NCI-H510A (cell line): ENCODE measurements around the gene ITFG1.
"Not testable (repeated sequence)": the region's sequence is repeated elsewhere in the genome, so short reads cannot be mapped to it uniquely, and the experiment has no call there.

ENCODE experiments used
- DNase-seq: peaks from one replicate; lab custom pipeline; 2025; lab: John Stamatoyannopoulos, UW

ITFG1 gene

DNA sequence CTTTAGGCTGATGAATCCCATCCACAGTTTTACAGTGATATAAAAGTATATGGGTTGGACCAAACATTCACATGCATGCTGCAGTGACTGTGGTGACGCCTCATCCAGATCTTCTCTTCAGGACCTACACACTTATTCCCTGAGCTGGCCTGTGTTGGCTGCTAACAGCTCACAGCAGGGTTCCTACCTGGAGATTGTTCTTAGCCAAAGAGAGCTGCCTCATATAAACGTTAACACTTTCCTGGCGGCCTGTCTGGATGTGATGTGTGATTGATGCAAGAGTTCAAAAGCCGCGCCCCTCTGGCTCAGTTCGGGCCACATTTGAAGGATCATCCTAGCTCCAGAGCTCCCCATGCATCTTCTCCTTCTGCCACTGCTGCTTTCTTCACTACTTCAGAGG lies 224.1 kb downstream of the ITFG1 start:
- no peak for DNase-seq

DNA sequence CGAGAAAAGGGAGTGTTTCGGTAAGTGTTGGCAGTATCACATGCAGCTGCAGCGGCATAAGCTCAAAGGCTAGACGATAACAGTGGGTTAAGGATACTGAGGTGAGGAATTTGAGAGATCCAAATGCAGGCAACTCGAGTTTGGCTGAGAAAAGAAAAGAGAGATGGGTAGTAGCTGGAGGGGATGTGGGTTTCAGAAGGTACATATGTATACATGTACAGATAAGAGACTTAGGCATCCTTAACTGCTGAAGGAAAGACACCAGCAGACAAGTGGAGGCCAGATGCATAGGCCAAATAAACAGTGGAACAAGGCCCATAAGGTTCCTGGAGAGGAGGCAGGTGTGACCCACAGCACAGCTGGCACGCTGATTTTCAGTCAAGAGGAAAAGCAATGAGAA lies 230.6 kb downstream of the ITFG1 start:
- DNase-seq: no peak

DNA sequence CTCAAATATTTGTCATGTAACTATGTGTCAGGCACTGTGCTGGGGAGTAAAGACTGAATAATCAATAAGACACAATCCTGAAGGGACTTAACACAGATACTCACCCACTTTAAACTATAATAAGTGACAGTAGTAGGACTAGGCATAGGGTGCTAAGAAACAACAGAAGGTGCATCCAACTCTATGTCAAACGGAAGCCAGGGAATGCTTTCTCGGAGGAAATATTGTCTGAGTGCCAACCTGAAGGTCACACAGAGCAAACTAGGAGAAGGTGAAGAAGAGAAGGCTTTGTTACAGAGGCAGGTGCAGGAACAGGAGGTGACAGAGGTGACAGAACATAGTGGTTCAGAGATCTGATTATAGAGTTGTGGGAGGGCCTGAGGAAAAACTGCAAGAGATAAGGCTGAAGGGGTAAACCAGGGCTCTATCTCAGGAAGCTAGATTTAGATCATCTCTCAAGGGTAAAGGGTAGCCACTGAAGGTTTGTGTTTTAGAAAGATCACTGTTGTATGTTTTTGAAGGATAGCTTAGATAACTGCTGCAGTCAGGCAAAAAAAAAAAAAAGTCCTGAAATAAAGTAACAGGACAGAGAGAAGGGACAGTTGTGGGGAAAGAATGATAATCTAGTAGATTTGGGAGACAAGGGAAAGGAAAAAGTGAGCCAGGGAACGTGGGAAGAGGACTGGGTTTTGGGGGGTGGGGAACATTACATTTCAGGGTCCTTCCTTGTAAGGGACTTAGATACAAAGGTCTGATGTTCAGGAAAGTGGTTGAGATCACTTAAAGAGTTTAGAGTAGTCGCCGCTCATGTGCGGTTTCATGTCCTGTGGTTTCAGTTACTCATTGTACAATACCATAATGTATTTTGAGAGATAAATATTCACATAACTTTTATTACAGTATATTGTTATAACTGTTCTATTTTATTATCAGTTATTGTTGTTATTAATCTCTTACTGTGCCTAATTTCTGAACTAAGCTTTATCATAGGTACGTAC lies 231.5 kb downstream of the ITFG1 start:
- DNase-seq: no peak

DNA sequence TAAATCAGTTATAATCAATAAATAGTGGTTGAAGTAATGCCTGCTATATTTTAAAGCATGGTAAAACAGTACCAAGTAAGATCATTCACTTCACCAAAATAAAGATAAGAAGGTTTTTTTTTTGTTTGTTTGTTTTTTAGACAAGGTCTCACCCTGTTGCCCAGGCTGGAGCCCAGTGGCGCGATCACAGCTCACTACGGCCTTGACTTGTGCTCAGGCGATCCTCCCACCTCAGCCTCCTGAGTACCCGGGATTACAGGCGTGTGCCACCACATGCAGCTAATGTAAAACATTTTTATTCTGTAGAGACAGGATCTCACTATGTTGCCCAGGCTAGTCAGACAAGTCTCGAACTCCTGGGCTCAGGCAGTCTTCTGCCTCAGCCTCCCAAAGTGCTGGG lies 232.6 kb downstream of the ITFG1 start:
- no peak for DNase-seq

DNA sequence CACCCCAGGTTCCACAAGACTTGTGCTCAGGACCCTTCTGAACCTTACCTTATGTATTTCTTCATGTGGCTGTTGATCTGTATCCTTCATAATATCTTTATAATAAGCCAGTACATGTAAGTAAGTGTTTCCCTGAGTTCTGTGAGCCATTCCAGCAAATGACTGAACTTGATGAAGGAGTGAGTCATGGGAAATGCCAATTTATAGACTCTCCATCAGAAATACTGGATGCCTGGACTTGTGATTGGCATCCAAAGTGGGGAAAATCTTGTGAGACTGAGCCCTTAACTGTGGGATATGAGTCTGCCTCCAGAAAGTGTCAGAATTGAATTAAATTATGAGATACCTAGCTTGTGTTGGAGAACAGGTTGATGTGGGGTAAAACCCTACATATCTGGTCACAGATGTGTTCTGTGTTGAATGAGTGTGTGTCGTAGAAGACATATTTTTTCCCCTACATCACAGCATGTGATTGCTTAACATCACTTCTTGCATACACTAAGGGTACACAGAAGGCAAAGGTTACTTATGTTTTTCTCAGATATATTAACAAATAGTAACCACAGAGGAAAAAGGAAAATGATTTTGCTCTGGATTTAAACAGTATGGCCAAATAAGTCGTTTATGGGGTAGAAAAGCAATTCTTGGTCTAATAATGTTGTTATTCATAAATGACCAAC lies 247.0 kb downstream of the ITFG1 start:
- no peak for DNase-seq

DNA sequence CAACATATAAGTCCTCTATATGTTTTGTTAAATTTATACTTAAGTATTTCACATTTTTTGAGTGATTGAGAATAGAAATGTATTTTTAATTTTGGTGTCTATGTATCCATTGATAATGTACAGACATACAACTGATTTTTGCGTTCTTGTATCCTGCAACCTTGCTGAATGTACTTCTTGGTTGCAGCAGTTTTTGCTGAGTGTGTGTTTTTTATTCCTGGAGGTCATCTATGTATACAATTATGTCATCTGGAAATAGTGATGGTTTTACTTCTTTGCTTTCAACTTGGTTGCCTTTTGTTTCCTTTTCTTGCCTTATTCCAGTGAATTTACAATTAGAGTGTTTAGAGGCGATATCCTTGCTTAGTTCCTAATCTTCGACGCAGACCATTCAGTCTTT lies 249.6 kb downstream of the ITFG1 start:
- DNase-seq: no peak

DNA sequence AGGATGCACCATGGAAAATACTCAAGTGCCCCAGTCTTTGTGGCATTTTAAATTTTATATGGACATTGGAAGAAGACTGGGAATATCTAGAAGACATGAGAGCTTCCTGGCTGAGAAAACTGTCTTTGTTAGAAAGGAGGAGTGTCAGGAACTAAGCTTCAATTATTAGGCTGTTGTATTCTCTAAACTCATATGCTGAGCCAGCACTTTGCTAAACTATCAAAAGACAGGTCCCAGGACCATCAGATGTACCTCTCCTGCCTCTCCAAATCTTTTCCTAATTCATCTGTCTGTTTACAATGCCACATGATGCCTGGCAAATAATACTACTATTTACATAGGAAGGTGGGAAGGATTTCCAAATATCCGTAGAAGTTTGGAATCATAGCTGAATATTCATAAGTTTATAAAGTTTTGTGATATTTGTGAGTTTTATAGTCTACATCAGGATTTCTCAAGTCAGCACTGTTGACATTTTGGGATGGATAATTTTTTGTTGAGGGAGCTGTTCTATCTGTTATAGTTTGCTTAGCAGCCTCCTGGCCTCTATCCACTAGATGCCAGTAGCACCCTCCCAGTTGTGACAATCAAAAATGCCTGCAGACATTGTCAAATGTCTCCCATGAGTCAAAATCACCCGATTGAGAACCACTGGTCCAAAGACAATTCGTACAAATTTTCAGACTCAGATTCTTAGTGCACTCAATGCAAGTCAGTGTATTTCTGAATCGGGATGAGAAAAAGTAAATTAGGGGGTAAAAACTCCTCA lies 255.9 kb downstream of the ITFG1 start:
- DNase-seq: no peak

DNA sequence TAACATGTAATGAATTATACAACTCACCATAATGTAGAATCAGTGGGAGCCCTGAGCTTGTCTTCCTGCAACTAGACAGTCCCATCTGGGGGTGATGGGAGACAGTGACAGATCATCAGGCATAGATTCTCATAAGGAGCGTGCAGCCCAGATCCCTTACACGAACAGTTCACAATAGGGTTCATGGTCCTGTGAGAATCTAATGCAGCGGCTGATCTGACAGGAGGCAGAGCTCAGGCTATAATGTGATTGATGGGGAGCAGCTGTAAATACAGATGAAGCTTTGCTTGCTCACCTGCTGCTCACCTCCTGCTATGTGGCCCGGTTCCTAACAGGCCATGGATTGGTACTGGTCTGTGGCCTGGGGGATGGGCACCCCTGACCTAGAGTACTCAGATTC lies 257.4 kb downstream of the ITFG1 start:
- peak; percentile 86 for DNase-seq

DNA sequence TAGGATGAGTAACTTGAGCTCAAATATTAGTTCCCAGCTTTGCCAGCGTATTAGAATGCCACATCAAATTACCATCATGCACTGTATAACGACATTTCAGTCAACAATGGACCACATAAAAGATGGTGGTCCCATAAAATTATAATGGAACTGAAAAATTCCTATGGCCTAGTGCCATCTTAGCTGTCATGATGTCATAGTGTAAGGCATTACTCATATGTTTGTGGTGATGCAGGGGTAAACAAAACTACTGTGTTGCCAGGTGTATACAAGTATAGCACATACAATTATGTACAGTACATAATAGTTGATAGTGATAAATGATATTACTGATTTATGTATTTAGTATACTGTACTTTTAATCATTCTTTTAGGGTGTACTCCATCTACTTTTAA lies 262.7 kb downstream of the ITFG1 start:
- no peak for DNase-seq

DNA sequence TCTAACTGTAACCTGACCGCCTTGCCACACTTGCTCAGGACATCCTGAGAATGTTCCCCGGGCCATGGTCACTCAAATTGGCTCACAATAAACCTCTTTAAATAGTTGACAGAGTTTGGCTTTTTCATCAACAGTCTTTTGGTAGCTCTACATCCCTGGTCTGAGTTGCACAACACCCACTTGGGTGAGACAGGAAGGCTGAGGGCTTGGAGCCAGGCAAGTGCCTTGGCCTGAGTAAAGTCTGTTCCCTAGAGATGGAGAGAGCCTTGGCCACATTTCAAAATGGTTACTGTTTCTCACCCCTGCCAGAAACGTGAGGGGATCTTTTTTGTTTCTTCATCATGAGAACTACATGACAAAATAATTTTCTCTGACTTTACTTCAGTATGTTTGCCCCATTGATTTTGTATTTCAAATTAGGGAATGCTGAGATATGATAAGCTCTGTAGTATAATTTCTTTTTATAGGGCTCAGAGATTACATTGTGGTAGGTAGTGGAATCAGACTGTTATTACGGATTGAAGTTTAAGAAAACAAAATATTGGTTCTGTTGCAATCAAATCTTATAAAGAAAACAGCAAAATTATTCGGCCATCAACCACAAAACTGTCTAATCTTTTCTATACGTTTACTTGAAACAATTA lies 263.2 kb downstream of the ITFG1 start:
- DNase-seq: no peak

DNA sequence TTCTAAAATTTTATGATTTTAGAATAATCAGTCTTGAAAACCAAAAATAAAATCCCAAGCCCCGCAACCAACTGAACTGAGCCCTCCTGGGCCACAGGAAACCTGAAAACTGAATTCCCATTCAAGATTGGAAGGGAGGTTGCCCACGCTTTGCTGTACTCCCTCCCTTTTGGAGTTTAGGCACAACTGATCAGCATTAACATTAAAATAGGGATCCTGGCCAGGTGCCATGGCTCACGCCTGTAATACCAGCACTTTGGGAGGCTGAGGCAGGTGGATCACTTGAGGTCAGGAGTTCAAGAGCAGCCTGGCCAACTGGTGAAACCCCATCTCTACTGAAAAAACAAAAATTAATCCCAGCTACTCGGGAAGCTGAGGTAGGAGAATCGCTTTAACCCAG lies 264.4 kb downstream of the ITFG1 start:
- DNase-seq: no peak

DNA sequence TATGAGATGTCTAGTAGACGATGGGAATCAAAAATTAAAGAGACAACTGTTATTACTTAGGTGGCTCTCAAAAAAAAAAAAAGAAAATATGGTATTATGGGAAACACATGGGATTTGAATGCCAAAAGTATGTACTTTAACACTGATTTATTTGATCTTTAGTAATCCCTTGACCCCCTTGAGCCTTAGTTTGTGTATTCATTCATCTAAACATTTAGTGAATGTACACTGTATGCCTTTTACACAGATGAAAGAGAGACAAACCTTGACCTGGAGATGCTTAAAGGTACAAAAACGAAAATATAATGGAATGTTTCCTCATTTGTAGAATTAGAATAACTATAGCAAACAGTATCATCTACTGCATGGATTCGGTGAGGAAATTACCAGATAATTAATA lies 278.5 kb downstream of the ITFG1 start:
- no peak for DNase-seq

DNA sequence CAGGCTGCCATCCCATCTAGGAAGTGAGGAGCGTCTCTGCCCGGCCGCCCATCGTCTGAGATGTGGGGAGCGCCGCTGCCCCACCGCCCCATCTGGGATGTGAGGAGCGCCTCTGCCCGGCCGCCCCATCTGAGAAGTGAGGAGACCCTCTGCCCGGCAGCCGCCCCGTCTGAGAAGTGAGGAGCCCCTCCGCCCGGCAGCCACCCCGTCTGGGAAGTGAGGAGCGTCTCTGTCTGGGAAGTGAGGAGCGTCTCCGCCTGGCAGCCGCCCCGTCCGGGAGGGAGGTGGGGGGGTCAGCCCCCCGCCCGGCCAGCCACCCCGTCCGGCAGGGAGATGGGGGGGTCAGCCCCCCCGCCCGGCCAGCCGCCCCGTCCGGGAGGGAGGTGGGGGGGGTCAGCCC lies 279.8 kb downstream of the ITFG1 start:
- not testable (repeated sequence) for DNase-seq

DNA sequence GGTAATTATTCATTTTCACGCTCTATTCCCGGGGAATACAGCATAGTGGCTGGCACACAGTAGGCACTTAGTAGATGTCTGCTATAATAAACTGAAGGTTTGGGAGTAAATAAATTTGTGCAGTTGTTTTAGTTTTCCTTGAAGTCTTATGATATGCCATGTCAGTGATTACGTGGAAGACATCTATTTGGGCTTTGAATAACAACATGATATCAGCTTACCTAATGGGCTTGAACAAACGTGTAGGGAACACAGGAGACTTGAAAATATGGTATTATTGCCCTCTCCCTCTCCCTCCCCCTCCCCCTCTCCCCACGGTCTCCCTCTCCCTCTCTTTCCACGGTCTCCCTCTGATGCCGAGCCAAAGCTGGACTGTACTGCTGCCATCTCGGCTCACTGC lies 280.8 kb downstream of the ITFG1 start:
- no peak for DNase-seq

DNA sequence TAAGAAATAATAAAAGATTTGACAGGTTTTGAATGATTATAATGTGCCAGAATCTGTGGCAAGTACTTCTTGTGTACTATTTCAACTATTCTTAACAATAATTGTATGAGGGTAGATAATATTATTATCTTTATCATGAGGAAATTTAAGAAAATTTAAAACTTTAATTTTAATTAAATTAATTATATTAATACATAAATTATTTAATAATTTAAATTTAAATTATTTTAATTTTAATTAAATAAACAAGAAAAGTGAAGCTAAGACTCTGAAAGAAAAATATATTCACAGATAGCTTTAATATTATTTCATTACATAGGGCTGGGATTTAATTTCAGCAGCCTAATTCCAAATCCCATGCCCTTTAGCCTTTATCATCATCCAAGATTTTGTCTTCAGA lies 285.7 kb downstream of the ITFG1 start:
- no peak for DNase-seq

DNA sequence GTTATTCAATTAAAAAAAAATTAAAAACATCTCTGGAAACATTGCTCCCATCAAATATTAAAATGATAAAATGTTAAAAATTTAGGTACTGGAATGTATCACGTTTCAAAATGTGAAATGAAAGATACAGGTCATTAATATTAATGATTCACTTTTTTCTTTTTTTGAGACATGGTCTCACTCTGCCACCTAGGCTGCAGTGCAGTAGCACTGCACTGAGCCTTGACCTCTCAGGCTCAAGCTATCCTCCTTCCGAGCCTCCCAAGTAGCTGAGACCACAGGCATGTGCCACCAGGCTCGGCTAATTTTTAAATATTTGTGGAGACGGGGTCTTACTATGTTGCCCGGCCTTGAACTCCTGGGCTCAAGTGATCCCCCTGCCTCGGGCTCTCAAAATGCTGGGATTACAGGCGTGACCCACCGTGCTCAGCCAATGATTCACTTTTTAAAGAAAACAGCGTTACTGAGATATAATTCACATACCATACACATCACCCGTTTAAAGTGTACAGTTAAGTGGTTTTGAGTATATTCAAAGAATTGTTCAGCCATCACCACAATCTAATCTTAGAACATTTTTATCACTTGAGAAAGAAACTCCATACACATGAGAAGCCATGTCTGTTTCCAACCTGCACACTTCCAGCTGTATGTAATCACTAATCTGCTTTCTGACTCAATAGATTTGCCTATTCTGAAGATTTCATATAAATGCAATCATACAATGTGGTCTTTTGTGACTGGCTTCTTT lies 298.0 kb downstream of the ITFG1 start:
- DNase-seq: no peak

DNA sequence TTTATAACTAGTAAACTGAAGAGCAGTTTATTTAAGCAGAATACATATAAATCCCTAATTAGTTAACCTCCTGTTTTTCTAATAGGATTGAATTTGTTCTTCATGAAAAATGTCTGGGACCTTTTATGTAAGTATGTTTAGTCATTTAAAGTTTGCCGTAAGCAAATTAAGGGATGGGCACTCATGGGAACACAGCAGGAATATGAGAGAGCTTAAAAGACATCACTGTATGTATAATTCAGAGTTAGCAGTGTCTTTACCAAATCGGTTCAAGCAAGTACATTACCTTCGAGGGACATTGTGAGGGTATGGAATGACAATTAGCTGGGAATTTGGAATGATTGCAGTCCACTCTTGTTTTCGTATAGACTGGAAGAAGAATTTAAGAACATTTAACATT lies 299.4 kb downstream of the ITFG1 start:
- no peak for DNase-seq

DNA sequence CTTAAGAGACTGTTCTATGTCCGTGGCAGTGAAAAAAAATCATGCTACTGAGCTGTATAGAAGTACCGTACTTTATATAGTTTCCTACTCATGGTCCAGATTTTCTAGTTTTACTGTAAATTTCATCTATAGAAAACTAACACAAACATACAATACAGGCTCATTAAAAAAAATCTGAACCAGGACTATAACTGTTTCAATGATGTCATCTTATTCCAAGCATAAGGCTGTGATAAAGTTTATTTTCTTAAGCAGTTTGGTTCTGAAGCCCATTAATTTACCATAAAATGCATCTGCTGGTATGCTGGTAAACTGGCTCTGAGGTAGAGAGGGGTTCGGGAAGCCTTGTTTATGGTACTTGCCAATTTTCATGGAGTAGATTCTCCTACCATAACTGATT lies 300.4 kb downstream of the ITFG1 start:
- DNase-seq: no peak

DNA sequence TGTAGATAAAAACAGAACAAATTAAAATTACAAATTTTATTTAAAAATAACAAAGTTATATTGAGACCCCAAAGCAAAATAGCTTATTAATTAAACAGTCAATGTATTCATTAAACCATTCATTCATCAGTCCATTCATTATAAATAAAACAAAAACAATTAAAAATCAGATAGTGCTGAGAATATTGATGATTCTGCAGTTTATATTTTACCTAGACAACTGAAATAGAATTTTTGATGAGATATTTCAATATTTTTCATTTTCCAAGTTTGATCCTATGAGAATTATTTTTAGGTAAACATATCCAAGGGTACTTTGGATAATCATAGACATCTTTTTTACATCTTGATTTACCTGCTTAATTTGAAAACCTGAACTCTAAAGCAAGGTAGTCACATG lies 301.9 kb downstream of the ITFG1 start:
- DNase-seq: no peak

DNA sequence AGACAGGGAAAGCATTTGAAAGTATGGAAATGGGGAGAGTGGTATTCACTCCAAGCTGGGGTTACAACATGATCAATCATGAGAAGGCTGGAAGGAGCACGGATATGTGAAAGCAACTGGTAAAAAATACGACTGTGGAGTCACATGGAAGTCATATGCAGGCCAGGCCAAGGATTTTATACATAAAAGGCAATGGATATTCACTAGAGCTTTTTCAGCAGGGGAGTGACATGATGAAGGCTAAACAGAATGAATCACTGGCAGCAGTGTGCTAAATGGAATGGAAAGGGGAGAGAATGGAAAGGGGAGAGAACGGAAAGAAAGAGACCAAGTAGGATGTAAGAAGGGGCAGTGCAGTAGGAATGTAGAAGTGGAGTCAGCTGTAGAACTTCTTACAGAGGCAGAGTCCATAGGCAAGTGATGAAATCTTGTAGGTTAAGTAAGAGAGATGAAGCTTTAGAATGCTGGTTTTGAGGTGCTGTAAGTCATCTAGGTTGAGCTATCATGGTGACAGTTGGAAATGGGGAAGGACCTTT lies 304.1 kb downstream of the ITFG1 start:
- DNase-seq: no peak

DNA sequence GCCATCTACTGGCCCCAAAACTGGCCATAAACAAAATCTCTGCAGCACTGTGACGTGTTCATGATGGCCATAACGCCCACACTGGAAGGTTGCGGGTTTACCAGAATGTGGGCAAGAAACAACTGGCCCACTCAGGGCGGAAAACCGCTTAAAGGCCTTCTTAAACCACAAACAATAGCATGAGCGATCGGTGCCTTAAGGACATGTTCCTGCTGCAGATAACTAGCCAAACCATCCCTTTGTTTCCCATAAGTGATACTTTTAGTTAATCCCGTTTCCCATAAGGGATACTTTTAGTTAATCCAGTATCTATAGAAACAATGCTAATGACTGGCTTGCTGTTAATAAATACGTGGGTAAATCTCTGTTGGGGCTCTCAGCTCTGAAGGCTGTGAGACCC lies 308.4 kb downstream of the ITFG1 start:
- not testable (repeated sequence) for DNase-seq
